ENCODE results near the gene ANKS1B.

DNA sequence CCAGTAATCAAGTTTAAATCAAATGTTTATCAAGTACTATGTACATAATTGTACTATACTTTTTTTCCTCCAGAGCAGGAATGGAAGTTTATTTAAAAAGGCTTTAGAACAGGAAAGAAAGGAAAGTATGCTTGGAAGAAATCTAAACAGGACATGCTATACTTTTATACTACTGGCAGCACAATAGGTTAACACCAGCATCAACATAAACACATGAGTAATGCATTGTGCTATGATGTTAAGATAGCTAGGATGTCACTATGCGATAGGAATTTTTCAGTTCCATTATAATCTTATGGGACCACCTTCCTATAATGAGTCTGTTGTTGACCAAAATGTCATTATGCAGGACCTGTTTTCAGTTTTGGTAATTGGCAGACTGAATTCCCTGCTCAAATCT is 41.5 kb upstream of the ANKS1B start:
- TF ChIP-seq YY1 (tag by site-specific recombination; IDR thresholded peaks at IDR 0.05) (no peak), ZNF561 (tag by site-specific recombination; IDR thresholded peaks at IDR 0.05; ENCODE audit: borderline replicate concordance) (no peak), ZBTB8A (tag by site-specific recombination; IDR thresholded peaks at IDR 0.05) (no peak), ZNF776 (tag by site-specific recombination; IDR thresholded peaks at IDR 0.05; ENCODE audit: borderline replicate concordance) (no peak)
- TF ChIP-seq, protein P1, sequence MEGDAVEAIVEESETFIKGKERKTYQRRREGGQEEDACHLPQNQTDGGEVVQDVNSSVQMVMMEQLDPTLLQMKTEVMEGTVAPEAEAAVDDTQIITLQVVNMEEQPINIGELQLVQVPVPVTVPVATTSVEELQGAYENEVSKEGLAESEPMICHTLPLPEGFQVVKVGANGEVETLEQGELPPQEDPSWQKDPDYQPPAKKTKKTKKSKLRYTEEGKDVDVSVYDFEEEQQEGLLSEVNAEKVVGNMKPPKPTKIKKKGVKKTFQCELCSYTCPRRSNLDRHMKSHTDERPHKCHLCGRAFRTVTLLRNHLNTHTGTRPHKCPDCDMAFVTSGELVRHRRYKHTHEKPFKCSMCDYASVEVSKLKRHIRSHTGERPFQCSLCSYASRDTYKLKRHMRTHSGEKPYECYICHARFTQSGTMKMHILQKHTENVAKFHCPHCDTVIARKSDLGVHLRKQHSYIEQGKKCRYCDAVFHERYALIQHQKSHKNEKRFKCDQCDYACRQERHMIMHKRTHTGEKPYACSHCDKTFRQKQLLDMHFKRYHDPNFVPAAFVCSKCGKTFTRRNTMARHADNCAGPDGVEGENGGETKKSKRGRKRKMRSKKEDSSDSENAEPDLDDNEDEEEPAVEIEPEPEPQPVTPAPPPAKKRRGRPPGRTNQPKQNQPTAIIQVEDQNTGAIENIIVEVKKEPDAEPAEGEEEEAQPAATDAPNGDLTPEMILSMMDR (tag by site-specific recombination; IDR thresholded peaks at IDR 0.05): no peak
- TF ChIP-seq, protein P2, sequence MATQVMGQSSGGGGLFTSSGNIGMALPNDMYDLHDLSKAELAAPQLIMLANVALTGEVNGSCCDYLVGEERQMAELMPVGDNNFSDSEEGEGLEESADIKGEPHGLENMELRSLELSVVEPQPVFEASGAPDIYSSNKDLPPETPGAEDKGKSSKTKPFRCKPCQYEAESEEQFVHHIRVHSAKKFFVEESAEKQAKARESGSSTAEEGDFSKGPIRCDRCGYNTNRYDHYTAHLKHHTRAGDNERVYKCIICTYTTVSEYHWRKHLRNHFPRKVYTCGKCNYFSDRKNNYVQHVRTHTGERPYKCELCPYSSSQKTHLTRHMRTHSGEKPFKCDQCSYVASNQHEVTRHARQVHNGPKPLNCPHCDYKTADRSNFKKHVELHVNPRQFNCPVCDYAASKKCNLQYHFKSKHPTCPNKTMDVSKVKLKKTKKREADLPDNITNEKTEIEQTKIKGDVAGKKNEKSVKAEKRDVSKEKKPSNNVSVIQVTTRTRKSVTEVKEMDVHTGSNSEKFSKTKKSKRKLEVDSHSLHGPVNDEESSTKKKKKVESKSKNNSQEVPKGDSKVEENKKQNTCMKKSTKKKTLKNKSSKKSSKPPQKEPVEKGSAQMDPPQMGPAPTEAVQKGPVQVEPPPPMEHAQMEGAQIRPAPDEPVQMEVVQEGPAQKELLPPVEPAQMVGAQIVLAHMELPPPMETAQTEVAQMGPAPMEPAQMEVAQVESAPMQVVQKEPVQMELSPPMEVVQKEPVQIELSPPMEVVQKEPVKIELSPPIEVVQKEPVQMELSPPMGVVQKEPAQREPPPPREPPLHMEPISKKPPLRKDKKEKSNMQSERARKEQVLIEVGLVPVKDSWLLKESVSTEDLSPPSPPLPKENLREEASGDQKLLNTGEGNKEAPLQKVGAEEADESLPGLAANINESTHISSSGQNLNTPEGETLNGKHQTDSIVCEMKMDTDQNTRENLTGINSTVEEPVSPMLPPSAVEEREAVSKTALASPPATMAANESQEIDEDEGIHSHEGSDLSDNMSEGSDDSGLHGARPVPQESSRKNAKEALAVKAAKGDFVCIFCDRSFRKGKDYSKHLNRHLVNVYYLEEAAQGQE (tag by site-specific recombination; IDR thresholded peaks at IDR 0.05): no peak

Measured in HEK293 (cell line).